Gastroesophageal sphincter (tissue), 4 donors: ENCODE data around the gene COA8. TPM values are rescaled to one million over a fixed set of nuclear protein-coding genes. Genes with fewer than 3 reads are reported as not detected.
A peak's percentile ranks its signal among the peaks of the same experiment; 100 is the strongest.

Source experiments
- ATAC-seq: fragments of 150-250 bp; one replicate; pipeline ENCODE4 v1.9.1; 2016; ENCODE audit warnings: mild to moderate bottlenecking, moderate library complexity
- H3K27ac ChIP-seq, 4 donors: fragments of 200-600 bp; sonication (generic) in 3 of 4; 1 replicate in 3 of 4; 2 replicates in 1 of 4; pipeline ENCODE4 v1.5.1; 2016 to 2019
- H3K27me3 ChIP-seq: fragments of 200-600 bp; sonication (generic); one replicate; pipeline ENCODE4 v1.5.1; 2019
- H3K36me3 ChIP-seq, 2 donors: fragments of 200-600 bp; sonication (generic); one replicate each; pipeline ENCODE4 v1.5.1; 2019; ENCODE audit warnings: control low read depth in 1 of 2
- H3K4me1 ChIP-seq, 3 donors: fragments of 200-600 bp; sonication (generic); 1 replicate in 2 of 3; 2 replicates in 1 of 3; pipeline ENCODE4 v1.5.1; 2016 to 2019; ENCODE audit warnings: control low read depth in 2 of 3
- H3K4me3 ChIP-seq, 2 donors: fragments of 200-600 bp; sonication (generic); one replicate each; pipeline ENCODE4 v1.5.1; 2019; ENCODE audit warnings: mild to moderate bottlenecking in 1 of 2, moderate library complexity in 1 of 2
- H3K9me3 ChIP-seq, 3 donors: fragments of 200-600 bp; sonication (generic); one replicate each; pipeline ENCODE4 v1.5.1; 2017 to 2019; ENCODE audit warnings: control low read depth in 2 of 3
- EP300 ChIP-seq: sonication (generic); formaldehyde crosslinking; IDR thresholded peaks from one replicate; pipeline ENCODE4 v1.6.1; 2017; ENCODE audit warnings: antibody characterized with exemption, mild to moderate bottlenecking
- POLR2A ChIP-seq, 2 donors: fragments of 450-650 bp; IDR thresholded peaks; one replicate each; pipeline ENCODE4 v1.6.1; 2017; ENCODE audit warnings: antibody characterized with exemption in 2 of 2, mild to moderate bottlenecking in 2 of 2, moderate library complexity in 1 of 2
- POLR2AphosphoS5 ChIP-seq: sonication (generic); formaldehyde crosslinking; IDR thresholded peaks from one replicate; pipeline ENCODE4 v1.6.1; 2017; ENCODE audit warnings: antibody characterized with exemption
- WGBS, 2 donors: methylation state at CpG; one replicate each; pipeline ENCODE4 v1.1.5; 2018; ENCODE audit warnings: low coverage in 1 of 2; 5-methylcytosine and 5-hydroxymethylcytosine counted together
- total RNA-seq, 4 donors: library from RNA; depleted of rRNA; stranded (reverse); fragments of >200 nt; gene quantifications; one replicate each; pipeline ENCODE4 v1.1.0, GENCODE V29; 2016
- TF ChIP-seq, protein P1 (sequence below), 4 experiments: fragments of 200-600 bp in 2 of 4; fragments of 450-650 bp in 2 of 4; sonication (generic) in 1 of 4; IDR thresholded peaks; one replicate each; pipeline ENCODE4 v1.5.1; 2017 to 2019; ENCODE audit warnings: antibody characterized with exemption in 4 of 4, mild to moderate bottlenecking in 2 of 4, moderate library complexity in 2 of 4

The COA8 gene
- total RNA-seq, 4 donors from 2014 or later, result 25.8 to 41.4 (median 28.4) TPM

DNA sequence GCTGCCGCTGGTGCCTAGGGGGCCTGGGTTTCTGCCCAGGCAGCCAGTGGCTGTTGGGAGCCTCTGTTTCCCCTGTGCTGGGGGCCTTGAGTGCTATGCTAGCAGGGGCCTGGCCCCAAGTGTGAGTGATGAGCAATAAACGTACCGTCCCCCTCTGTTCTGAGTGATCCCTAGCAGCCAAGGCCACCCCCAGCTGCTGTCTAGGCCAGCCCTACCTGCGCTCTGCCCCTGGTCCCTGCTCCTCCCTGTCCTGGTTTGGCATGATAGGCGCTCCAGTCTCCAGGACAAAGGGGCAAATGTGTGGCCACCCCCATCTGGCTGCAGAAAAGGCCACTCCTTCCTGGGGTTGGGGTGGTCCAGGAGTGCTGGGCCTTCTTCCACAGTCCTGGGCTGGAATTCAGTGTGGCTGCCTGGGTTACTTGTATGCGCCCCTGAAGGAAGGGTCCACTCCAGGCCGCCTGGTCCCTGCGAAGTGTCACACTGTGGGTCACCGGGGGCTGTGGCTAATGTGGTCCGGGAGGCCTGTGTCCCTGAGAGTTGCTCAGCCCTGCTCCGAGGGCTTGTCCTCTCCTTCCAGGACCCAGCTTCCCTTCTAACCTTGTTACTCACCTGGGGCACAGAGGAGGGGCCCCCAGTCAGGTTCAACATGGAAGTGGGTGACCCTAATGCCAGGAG is 26.7 kb upstream of the COA8 start:
- Histone ChIP-seq H3K36me3 (peaks cover 0 to 48% of the 10 kb centered on the region in 2 donors), H3K9me3 (no peaks in the 10 kb centered on the region), H3K4me3 (no peak overlapping the region), H3K4me1 (peaks cover 2 to 100% (median 66%) of the 10 kb centered on the region in 3 donors), H3K27me3 (no peaks in the 10 kb centered on the region), H3K27ac (peak overlapping the region; percentile 78 to 96 (median 94))
- ATAC-seq, result no peak
- TF ChIP-seq POLR2A (IDR thresholded peaks at IDR 0.05), result no peak
- no peak for TF ChIP-seq POLR2AphosphoS5
- 87% methylated on average over 3 of the region's 11 CpGs; no CpG with 5 or more reads in 1 of the 2 donors for WGBS, 2 donors

DNA sequence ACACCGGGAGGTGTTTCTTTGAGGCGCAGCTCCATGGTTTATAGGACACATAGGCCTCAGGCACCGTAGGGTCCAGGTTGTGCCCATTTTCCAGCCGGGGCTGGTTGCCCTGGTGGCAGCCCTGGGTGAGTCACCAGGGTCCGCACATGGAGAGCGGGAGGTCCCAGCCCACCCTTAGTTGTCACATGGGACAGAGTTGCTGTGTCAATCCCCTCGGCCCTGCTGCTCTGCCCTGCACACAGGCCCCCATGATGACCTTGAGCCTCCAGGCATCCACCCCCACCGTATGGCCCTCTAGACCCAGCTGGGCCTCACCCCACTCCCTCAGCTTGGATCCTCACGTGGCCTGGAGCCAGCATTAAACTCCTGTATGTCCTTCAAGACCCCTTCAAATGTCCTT is 26.1 kb upstream of the COA8 start:
- Histone ChIP-seq H3K27ac (peak overlapping the region; percentile 78 to 96 (median 94)), H3K9me3 (no peaks in the 10 kb centered on the region), H3K27me3 (no peaks in the 10 kb centered on the region), H3K4me3 (no peak overlapping the region), H3K36me3 (peaks cover 0 to 42% of the 10 kb centered on the region in 2 donors), H3K4me1 (peaks cover 9 to 100% (median 68%) of the 10 kb centered on the region in 3 donors)
- TF ChIP-seq POLR2AphosphoS5 (no peak), EP300 (no peak), POLR2A (IDR thresholded peaks at IDR 0.05) (no peak)
- TF ChIP-seq, protein P1, sequence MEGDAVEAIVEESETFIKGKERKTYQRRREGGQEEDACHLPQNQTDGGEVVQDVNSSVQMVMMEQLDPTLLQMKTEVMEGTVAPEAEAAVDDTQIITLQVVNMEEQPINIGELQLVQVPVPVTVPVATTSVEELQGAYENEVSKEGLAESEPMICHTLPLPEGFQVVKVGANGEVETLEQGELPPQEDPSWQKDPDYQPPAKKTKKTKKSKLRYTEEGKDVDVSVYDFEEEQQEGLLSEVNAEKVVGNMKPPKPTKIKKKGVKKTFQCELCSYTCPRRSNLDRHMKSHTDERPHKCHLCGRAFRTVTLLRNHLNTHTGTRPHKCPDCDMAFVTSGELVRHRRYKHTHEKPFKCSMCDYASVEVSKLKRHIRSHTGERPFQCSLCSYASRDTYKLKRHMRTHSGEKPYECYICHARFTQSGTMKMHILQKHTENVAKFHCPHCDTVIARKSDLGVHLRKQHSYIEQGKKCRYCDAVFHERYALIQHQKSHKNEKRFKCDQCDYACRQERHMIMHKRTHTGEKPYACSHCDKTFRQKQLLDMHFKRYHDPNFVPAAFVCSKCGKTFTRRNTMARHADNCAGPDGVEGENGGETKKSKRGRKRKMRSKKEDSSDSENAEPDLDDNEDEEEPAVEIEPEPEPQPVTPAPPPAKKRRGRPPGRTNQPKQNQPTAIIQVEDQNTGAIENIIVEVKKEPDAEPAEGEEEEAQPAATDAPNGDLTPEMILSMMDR (IDR thresholded peaks at IDR 0.05), result no peak
- ATAC-seq, result no peak
- no CpG with 5 or more reads among the region's 9 CpGs for WGBS, 2 donors

DNA sequence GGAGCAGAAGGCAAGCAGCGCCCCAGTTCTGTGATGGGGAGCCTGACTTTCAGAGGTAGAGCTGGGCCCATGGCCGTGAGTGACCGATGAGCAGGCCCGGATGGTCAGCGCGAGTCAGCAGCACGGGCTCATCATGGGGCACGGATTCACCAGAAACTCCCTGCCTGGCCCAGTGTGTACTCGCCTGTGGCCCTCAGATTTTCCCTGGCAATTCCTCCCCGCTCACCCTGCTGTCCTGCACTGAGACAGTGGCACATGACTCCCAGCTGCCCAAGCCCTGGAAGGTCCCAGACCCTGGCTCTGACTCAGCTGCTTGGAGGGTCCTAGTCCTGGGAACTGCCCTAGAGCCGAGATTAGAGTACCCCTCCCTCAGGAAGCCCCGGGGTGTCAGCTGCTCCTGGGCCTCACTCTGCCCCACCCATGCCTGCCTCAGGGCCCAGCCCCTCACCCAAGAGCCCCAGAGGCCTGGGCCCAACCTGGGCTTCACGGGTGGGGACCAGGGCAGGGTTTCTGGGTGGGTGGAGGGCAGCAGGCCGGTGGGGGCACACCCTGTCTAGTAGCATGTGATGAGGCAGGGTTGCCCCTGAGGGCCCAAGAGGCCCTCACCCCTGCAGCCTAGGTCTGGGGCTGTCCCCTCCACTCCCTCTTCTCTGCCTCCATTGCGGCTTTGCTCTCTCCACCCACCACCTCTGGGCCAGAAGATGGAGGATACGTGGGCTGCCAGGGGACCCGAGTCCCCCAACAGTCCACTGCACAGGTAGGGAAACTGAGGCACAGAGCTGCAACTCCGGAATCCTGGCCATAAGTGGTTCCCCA is 25.4 kb upstream of the COA8 start:
- ATAC-seq, result no peak
- Histone ChIP-seq H3K36me3 (peaks cover 0 to 36% of the 10 kb centered on the region in 2 donors), H3K27me3 (no peaks in the 10 kb centered on the region), H3K4me3 (no peak overlapping the region), H3K27ac (peak overlapping the region; percentile 12 to 96 (median 94)), H3K4me1 (peaks cover 13 to 100% (median 72%) of the 10 kb centered on the region in 3 donors), H3K9me3 (no peaks in the 10 kb centered on the region)
- no CpG with 5 or more reads among the region's 18 CpGs for WGBS, 2 donors
- TF ChIP-seq EP300, result no peak

DNA sequence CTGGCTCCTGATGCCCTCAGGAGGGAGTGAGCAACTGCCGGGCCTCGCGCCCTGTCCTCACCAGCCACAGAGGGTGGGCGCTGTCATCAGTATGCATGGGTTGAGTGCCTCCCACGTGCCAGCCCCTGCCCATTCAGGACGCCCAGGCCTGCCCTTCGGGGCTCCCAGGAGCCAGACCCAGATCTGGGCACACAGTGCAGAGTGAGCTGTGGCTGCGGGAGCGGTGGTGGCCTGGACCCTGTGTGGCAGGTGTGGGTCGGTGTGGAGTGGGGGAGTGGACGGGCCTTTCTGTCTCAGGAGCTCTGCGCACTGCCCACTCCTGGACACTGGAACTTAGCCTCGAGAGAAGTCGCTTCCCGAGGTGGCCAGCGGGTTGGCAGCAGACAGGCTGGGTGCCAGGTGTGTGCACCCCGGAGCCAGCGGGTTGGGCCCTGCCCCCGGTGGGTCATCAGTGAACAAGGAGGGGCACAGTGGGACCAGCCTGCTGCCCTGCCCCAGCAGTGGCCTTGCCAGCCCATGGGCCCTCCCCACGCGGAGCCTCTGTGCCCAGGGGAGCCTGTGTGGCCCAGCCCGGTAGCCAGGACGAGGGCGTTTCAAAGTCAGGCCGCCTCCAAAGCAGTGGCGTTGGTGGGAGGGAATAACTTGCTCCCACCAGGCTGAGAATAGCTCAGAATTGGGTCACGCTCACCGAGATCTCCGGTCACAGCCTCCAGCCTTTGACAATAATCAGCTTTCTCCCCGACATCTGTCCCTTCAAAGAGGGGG is 24.3 kb upstream of the COA8 start:
- peak overlapping the region; percentile 49 to 96 (median 94) for H3K27ac ChIP-seq

DNA sequence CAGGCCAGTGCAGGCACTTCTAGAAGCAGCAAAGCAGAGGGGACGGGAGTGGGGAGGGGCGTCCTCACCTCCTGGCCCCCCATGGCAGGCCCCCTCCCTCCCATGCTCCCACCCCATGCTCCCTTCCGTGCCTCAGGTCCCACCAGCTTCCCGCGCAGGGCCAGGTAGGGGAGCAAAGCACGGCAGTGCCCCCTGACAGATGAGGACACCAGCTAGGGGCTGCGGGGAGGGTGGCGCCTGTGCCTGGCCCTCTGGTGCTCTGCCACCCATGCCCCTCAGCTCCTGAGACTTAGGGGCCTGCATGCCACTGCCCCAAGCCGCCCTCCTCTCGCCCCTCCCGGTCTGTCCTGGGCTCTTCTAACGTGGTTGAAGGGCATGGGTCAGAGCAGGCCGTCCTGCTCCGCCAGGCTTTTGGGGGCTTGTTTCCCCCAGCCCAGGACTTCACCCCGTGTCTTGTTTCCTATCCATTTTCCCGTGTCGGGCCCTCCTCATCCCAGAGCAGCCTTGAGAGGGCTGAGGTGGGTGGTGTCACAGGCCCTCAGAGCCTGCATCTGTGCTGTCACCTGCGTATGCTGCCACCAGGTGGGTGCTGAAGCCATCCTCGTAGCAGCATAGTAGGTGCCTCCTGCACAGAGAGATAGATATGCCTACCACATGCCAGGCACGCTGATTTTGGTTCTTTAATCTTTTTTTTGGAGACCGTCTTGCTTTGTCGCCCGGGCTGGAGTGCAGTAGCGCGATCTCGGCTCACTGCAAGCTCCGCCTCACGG is 23.5 kb upstream of the COA8 start:
- WGBS, 2 donors, result 66 to 80% methylated on average over 12 to 13 of the region's 28 CpGs
- no peaks in the 10 kb centered on the region for H3K27me3 ChIP-seq
- H3K9me3 ChIP-seq, result no peaks in the 10 kb centered on the region
- no peak overlapping the region for H3K4me3 ChIP-seq
- peaks cover 31 to 100% (median 74%) of the 10 kb centered on the region in 3 donors for H3K4me1 ChIP-seq
- TF ChIP-seq EP300 (no peak), POLR2A (IDR thresholded peaks at IDR 0.05) (no peak), POLR2AphosphoS5 (no peak)
- TF ChIP-seq, protein P1 (IDR thresholded peaks at IDR 0.05), result no peak
- no peak for ATAC-seq
- peak overlapping the region; percentile 49 to 96 (median 94) for H3K27ac ChIP-seq
- peaks cover 0 to 19% of the 10 kb centered on the region in 2 donors for H3K36me3 ChIP-seq

More for the DNA sequence above, 24.3 kb upstream of the COA8 start:
- H3K4me1 ChIP-seq, result peaks cover 24 to 100% (median 72%) of the 10 kb centered on the region in 3 donors
- H3K4me3 ChIP-seq, result no peak overlapping the region
- no peak for ATAC-seq
- WGBS, 2 donors, result 40% methylated on average over 1 of the region's 30 CpGs; no CpG with 5 or more reads in 1 of the 2 donors
- TF ChIP-seq, protein P1 (IDR thresholded peaks at IDR 0.05), result peak in 1 of 4 experiments; percentile 3
- no peak for TF ChIP-seq POLR2AphosphoS5
- TF ChIP-seq POLR2A (IDR thresholded peaks at IDR 0.05), result no peak
- TF ChIP-seq EP300, result no peak
- no peaks in the 10 kb centered on the region for H3K9me3 ChIP-seq
- H3K36me3 ChIP-seq, result peaks cover 0 to 26% of the 10 kb centered on the region in 2 donors
- no peaks in the 10 kb centered on the region for H3K27me3 ChIP-seq
